HG02678 (cell line): Measurements from ENCODE around the gene FLT1.

Experiments
- ATAC-seq: cut with Tn5 transposase; IDR thresholded peaks from one replicate; pipeline ENCODE4 v1.9.1; 2021; ENCODE audit warnings: mild to moderate bottlenecking, moderate library complexity; ENCODE audit not compliant: unreplicated experiment

Gene FLT1

DNA sequence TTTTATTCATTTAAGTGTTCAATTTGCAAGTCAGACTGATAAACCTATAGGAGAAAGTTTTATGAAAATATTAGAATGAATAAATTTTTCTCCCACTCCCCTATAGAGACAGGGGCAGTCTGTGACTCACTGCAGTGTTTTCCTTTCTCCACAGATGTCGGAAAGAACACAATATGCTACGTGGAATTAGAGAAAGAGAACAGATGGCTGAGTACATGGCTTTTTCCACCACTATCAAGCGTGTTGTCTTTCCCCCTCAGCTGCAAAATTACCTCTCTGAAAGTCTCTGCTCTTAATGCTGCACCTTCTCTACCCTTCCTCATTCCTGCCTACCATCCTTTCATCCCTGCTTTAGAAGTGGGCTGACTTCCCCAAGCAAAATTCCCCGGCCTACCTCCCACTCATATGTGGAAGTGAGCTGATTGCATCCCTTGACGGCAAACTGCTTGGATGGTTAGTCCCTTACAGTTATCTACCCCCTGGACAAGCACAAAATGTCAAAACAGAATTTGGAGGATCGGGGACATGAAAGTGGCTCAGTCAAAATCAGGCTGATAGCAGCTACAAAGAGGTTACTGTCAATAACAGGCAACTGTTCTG is 30.0 kb downstream of the FLT1 start:
- no peak for ATAC-seq

- ATAC-seq, result no peak
Measured at GRCh38 chr13:28463481-28463880, 31.4 kb downstream of the FLT1 start.

GRCh38 chr13:28459911-28460310 is 35.0 kb downstream of the FLT1 start:
- ATAC-seq, result no peak

GRCh38 chr13:28458608-28459007 is 36.3 kb downstream of the FLT1 start:
- no peak for ATAC-seq

GRCh38 chr13:28458051-28458450 is 36.9 kb downstream of the FLT1 start:
- ATAC-seq, result no peak

GRCh38 chr13:28457521-28457920 is 37.4 kb downstream of the FLT1 start:
- no peak for ATAC-seq

- no peak for ATAC-seq
Measured at GRCh38 chr13:28455580-28456194, 39.2 kb downstream of the FLT1 start.

- ATAC-seq, result no peak
Measured at GRCh38 chr13:28452755-28453154, 42.2 kb downstream of the FLT1 start.

- no peak for ATAC-seq
Measured at GRCh38 chr13:28451482-28452217, 43.3 kb downstream of the FLT1 start.

DNA sequence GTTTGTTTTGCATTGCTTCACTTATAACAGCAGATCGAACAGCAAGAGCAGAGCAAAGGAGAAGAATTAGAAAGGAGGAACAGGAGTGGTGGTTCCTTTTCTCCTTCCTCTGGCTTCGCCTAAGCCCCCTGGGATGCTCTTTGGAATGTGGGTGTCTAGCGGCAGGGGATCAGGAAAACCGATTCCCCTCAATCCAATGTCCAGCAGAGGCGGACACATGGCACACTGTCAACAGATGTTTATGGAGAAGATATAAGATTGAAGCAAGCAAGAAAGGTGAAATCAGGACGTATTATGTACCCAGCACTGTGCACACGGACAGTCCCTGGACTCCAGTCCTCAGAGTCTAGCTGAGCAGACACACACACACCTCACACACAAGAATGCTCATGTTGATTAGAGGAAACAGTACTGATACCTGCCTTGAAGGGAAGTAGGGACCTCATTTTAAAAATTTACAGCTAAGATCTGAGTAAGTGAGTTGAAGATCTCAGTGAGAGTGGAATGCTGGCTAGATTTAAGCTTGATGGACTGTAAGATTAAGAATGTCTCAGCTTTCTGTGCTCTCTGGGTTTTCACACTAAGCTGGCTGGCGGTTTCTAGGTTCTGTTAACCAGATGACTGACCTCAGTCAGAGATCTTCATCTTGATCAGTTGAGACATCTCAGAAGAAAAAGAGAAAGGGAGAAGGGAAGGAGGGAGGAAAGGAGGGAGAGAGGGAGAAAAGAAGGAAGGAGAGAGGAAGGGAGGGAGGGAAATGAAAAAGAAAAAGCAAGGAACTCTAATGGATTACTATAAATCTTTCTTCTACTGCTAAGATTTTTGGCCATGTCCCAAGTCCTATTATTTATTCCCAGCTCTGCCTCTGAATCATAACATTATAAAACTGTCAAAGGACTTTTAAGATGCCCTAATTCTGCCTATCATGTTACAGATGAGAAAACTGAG is 44.8 kb downstream of the FLT1 start:
- no peak for ATAC-seq

GRCh38 chr13:28448651-28449358 is 46.1 kb downstream of the FLT1 start:
- ATAC-seq, result no peak

GRCh38 chr13:28447989-28448388 is 46.9 kb downstream of the FLT1 start:
- no peak for ATAC-seq

- ATAC-seq, result no peak
Measured at GRCh38 chr13:28447206-28447605, 47.7 kb downstream of the FLT1 start.

- no peak for ATAC-seq
Measured at GRCh38 chr13:28442839-28443238, 52.1 kb downstream of the FLT1 start.

DNA sequence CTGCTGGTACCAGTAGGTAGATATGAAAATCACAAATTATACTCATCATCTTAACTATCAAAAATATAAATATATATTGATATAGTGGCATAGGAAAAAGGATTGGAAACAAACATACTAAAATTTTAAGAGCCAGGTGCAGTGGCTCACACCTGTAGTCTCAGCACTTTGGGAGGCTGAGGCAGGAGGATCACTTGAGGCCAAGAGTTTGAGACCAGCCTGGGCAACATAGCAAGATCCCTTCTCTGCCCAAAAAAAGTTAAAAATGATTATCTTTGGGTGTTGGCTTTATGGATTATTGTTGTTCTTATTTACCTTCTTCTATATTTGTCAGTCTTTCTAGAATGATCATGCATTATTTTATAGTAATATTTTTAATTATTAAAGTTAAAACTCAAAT is 53.4 kb downstream of the FLT1 start:
- no peak for ATAC-seq

DNA sequence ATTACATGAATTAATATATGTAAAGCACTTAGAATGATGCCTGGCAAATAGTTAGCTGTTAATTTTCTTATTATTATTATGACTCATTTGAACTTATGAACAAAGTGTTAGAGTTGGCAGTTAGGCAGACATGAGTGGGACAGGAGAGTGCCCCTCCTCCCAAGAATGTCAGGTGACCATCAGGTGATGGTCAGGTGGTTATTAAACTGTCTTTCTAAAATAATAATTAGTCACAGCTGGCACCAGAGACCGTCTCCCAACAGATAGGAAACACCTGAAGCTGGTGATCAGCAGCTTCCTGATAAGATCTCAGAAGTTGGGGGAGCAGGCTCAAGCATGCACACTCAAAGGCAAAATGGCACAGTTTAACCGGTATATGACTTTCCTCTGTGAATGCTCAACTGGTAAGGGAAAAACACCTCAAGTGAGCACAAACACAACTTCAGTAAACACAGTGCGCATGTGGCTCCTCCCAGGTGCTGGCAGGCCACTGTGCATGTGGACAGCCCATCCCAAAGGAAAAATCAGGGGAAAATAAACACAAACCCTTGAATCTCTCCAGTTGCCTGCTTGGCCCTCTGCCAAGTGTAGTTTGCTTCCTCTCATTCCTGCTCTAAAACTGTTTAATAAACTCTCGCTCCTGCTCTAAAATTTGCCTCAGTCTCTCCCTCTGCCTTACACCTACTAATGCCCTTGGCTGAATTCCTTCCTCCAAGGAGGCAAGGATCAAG is 54.0 kb downstream of the FLT1 start:
- no peak for ATAC-seq

DNA sequence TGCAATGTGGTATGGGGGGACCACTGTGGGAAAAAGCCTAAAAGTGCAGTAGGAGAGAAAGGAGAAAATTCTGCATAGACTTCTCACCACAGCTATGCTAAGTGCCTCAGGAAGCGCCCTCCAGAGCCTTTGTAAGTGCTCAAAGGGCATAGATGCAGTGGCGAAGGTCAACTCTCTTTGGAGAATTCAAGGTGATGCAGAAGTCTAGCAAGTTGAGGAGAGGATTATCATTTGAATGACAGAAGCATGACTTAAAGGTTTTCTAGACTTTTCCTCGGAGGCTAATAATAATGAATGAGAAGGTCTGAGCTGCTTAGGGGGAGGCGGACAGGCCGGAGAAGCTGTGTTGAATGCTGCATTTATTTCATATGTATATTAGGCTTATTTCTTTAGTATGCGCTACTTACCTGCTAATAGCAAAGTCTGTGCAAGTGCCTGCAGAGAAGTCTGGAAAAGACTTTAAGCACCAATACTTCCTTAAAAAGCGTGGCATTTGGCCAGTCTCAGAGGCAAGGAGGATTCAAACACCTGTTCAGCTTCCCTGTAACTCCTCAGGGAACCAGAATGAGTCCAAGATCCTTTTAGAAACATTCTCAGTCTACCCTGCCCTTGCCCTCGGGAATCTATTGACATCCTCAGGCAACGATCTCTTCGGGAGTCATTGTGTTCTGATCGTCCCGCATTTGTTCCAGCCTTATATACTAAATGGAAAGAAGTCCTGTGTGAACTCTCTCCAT is 56.2 kb downstream of the FLT1 start:
- no peak for ATAC-seq

DNA sequence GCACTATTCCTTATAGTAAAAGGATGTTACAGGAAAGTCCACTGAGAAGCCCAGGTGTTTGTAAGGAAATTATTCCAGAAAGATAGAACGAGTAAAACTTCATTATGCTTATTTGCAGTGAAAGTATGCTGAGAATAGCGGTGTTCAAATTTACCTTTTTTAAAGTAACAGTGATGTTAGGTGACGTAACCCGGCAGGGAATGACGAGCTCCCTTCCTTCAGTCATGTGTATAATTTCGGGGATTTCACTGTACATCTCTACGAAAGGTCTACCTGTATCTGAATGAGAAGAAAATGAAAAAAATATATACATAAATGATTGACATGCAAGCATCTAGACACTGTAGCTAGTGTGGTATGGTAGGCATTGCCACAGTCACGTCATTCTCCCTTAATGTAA is 56.9 kb downstream of the FLT1 start:
- no peak for ATAC-seq

DNA sequence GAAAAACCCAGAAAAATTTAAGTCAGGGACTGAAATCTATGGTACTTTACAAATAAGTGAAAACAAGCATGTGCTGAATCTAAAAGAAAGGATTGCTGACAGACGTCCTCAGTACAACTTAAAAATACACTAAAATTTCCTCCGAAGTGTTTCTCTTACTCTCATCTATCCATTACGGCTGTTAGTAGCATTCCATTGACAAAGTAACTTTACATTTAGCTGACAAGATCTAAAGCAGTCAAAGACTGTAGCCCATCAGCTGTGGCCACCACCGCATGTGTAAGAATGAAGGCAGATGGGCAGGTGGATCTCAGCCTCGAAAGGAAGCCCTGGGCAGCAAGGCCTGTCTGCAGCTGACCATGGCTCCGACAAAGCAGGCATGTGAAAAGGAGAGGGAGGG is 59.0 kb downstream of the FLT1 start:
- no peak for ATAC-seq
